Esophagus mucosa (tissue), 1 donor: ENCODE results near the gene CHCHD6. TPM values are rescaled to one million over a fixed set of nuclear protein-coding genes. Genes with fewer than 3 reads are reported as not detected.

Experiments
- ATAC-seq: fragments of 200-7000 bp; cut with Tn5 transposase; one replicate; pipeline ENCODE4 v1.9.1; 2020
- total RNA-seq: library from RNA; stranded (reverse); gene quantifications from one replicate; pipeline ENCODE4 v1.2.4, GENCODE V29; 2023
- donor health status: DM: yes; HTN: yes; CAD: no.

The CHCHD6 gene
- total RNA-seq, 1 donor from 2014 or later, result 9.2 TPM

DNA sequence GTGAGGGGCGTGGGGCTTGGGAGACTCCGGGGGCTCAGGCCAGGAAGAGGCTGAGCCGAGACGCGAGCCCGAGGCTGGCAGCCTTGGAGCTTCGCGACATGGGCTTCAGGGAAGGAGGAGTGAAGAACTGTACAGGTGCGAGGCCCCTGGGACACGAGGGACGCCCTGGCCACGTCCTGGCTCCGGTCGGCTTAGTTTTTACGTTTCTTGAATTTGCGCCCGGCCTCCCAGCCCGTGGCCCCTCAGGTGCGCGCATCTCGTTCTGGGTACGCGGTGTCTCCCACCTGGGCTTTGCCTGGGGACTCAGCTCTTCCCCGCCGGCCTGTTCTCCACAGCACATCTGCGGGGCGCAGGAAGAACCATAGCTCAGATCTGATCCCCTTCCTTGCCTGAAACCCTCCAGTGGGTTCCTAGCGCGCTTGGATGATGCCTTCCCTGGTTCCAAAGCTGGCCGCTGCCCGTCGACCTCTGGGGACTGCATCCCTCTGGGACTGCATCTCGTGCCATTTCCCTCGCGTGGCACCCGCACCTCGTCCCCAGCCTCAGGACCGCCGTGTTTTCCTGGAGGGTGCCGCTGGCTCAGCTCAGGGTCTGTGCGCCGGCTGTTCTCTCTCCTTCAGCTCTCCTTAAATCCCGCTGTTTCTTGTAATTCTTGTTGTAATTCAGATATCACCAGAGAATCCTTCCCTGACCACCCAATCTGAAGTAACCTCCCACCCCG lies 614 bp downstream of the CHCHD6 start:
- ATAC-seq, result peak; percentile 5

- ATAC-seq, result no peak
Measured at GRCh38 chr3:126706631-126707030, 2.6 kb downstream of the CHCHD6 start.

DNA sequence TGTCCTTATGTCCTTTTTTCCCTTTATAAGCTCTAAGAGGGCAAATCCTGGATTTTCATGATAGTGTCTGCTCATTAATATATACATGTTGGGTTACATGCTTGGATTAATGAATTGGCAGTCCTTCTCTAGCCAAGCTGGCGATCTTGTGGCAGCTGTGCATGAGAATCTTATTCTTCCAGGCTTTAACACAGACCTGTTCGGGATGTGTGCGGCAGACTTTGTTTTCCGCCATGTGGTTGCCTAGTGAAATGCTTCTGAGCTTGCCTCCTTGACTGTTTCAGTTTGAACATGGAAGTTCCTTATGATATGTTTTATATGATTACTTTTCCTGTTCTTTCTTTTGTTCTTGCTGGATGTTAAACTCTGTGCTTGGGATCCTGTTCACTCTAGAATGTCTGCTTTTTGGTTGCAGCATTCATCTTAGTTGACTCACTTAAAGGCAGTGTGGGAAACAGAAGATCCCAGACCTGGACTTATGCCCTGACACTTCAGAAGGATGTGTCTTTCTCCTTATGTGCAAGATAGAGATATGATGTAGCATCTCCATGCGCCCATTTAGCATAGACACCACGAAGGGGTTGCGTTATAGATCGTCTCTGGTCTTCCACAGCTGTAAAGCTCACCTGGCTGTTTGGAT lies 7.2 kb downstream of the CHCHD6 start:
- no peak for ATAC-seq

- no peak for ATAC-seq
Measured at GRCh38 chr3:126713199-126713598, 9.2 kb downstream of the CHCHD6 start.

DNA sequence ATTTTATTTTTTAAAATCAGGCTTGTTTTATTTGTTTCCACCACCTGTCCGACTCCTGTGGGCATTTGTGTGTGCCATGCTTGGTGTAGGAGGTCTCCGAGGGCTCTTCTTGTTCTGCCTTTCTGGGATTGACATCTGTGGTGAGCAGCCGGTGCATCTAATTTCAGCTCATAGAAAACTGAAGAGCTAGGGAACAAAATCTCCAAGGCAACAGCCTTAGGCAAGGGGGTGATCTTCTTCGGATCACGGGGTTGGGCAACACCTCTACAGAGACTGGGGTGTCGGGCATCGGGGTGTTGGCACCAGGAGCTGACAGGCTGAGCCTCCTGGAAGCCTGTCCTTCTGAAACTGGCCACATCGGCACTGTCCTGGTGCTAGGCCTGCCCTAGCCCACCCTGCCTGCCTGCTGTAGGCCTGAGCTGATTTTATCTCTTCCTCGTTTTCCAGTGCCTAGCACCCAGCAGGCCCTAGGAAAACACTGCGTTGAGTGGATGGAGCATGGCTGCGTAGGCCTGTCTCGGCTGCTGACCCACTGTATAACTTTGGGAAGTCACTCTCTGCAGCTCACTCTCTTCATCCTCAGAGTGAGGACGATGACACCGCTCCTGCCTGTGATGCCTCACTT lies 10.3 kb downstream of the CHCHD6 start:
- ATAC-seq, result no peak

DNA sequence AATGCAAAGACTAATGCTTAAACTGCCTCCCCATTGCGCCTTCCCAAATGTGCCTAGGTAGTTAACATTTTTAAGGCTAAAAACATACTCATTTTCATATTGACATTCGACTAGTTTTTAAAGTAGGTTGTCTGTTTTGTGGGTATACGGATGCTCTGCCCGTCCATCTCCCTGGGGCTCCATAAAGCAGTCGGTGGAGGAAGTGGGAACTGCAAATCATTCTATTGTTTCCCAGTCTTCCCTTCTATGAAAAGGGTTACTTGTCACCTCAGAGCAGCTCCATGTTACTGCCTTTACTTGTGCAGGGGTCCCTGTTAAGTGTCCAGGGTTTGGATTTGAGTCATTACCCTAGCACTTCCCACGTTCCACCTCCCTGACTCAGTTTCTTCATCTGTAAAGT lies 10.9 kb downstream of the CHCHD6 start:
- no peak for ATAC-seq

- no peak for ATAC-seq
Measured at GRCh38 chr3:126715432-126715831, 11.4 kb downstream of the CHCHD6 start.

- no peak for ATAC-seq
Measured at GRCh38 chr3:126716057-126716456, 12.0 kb downstream of the CHCHD6 start.

- no peak for ATAC-seq
Measured at GRCh38 chr3:126718561-126719445, 14.8 kb downstream of the CHCHD6 start.

- no peak for ATAC-seq
Measured at GRCh38 chr3:126720596-126720995, 16.6 kb downstream of the CHCHD6 start.

GRCh38 chr3:126721246-126721645 lies 17.2 kb downstream of the CHCHD6 start:
- no peak for ATAC-seq

DNA sequence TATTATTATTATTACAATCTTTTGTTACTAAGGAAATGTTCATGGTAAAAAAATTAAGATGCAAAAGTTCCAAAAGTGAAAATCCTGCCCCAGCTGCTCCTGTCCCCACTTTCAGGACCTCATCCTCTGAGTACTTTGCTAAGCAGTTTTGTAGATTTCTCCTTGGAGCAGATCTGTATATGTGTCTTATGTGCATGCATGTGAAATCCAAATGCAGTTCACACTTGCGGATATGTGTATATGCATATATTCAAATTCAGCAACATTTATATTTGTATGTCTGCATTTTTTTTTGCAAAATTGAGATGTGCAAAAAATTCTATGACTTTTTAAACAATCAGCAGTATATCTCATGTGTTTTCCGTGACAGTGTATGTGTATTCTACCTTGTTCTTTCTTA lies 19.2 kb downstream of the CHCHD6 start:
- no peak for ATAC-seq

DNA sequence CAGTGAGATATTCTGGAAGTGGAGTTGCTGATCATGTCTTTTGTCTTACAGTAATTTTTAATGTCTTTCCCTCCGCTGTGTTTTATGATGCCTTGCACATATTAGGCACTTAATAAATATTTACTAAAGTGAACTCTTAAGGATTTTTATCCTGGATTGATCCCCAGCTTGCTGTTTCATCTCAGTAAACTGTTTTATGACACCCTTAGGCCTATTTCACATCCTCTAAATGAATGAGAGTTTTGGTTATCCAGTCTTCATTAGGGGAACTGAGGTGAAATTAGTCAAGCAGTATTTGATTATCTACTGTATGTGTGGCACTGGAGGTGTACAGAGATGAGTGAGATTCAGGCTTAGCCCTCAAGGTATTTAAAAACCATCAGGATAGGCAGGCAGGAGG lies 19.8 kb downstream of the CHCHD6 start:
- ATAC-seq, result no peak

GRCh38 chr3:126728680-126729079 lies 24.6 kb downstream of the CHCHD6 start:
- no peak for ATAC-seq

DNA sequence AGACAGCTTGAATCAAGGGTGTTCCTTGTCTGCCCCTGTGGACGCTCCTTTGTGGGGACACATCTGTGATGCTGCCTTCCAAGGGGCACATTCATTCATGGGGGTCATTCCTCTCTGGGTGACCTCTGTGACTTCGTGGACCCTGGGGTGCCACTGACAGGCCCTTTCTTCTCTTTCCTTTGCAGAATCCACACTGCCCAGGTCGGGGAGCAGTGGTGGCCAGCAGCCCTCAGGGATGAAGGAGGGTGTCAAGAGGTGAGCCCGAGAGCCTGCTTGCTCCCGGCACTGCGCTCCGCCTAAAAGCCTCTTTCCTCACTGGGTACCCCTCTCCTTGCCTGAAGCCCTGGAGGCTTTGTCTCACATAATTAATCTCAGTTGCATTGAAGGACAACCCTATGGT lies 26.3 kb downstream of the CHCHD6 start:
- no peak for ATAC-seq

GRCh38 chr3:126731044-126731443 lies 27.0 kb downstream of the CHCHD6 start:
- no peak for ATAC-seq

- ATAC-seq, result no peak
Measured at GRCh38 chr3:126732281-126733060, 28.4 kb downstream of the CHCHD6 start.

DNA sequence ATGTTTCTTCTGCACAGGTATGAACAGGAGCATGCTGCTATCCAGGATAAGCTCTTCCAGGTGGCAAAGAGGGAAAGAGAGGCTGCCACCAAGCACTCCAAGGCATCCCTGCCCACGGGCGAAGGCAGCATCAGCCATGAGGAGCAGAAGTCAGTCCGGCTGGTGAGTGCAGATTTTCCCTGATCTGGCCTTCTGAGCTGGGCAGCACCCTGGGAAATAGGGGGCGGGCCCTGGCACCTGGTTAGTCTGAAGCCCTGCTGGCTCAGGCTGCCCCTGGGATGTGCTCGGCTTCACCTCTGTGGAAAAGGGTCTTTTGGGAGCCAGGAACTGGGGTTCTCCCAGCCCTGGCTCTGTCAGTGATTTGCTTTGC lies 29.0 kb downstream of the CHCHD6 start:
- no peak for ATAC-seq

DNA sequence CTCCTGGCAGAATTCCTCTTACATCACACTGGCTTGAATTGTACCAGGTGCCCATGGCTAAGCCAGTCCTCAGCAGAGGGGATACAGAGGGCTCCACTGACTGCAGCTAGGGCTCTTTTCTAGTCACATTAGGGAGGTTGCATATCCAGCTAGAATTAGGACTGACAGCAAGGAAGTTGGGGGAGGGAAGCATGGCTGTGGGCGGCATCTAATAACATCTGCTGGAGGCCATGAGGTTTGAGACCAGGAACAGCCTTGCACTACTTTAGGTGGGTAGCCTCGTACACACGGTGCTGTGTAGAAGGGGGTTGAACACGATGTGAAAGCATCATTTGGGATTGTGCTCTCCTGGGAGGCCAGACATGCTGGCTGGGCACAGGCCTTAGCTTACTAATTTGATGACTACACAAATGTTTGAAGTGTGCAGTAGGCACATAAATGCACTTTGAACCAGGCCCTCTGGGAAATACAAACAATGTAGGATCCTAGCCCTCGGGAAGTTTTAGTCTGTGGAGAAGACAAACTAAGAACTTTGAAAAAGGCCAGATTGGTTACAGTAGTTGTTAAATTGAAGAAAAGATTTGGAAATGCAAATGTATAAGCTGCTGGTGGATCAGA lies 30.2 kb downstream of the CHCHD6 start:
- no peak for ATAC-seq

- ATAC-seq, result no peak
Measured at GRCh38 chr3:126737527-126737926, 33.5 kb downstream of the CHCHD6 start.

DNA sequence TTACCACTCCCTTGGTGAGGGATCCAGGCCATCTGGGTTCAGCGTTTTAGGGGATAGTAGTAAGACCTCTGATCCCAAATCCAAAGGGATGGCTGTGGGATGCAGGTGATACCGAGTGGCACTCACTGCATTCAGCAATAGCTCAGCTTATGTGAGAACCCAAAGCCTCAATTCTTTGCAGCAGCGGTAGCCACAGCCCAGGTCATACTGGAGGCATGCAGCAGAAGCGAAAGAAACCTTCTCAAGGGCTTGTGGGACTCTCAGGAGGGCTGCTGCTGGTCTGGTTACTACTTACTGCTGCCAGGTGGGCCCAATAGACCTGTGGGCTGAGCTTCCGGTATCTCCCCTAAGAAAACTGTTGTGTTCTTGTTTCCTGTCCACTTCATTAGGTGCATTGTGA lies 38.0 kb downstream of the CHCHD6 start:
- ATAC-seq, result no peak

- ATAC-seq, result no peak
Measured at GRCh38 chr3:126743350-126743749, 39.3 kb downstream of the CHCHD6 start.
